Right renal cortex interstitium (tissue), 3 donors: ENCODE measurements around the gene SMIM22. TPM values are rescaled to one million over a fixed set of nuclear protein-coding genes. Genes with fewer than 3 reads are reported as not detected.

Source experiments
- DNase-seq, 3 donors: peaks; one replicate each; pipeline ENCODE4 v3.0.0-alpha.2; 2013; ENCODE audit warnings: low read depth in 3 of 3, low spot score in 2 of 3
- polyA plus RNA-seq, 3 donors: library from polyadenylated mRNA; unstranded; fragments of 120-200 nt; gene quantifications; one replicate each; pipeline ENCODE4 v1.2.1, GENCODE V29; 2013; ENCODE audit not compliant: insufficient read length in 3 of 3

The SMIM22 gene
- polyA plus RNA-seq, 3 donors = 4.3 to 11.0 (median 9.4) TPM

GRCh38 chr16:4792951-4793513 lies 2.1 kb upstream of the SMIM22 start:
- DNase-seq = no peak

DNA sequence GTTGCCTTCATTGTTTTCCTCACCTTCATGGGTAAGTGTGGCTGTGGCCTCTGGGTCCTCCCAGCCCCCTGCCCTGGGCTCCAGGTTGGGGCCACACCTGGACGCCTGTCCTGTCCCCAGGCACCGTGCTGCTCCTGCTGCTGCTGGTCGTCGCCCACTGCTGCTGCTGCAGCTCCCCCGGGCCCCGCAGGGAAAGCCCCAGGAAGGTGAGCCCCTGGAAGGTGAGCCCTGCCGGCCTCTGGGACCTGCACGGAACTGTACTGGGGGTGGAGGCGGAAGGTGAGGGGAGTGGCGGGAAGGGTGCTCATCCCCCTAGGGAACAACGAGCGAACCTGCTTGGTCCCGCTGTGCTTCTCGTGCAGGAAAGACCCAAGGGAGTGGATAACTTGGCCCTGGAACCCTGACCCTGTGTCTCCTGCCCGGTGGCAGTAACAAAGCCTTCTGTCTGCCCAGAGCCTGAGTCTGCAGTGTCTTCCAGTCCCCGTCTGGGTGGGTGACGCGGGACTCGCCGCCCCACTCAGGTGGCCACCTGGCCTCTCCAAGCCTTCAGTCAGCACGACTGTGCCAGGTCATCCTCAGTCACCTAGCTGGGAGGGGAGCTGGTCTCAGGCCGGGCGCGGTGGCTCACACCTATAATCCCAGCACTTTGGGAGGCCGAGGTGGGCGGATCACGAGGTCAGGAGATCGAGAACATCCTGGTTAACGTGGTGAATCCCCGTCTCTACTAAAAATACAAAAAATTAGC lies 831 bp downstream of the SMIM22 start:
- DNase-seq = no peak

DNA sequence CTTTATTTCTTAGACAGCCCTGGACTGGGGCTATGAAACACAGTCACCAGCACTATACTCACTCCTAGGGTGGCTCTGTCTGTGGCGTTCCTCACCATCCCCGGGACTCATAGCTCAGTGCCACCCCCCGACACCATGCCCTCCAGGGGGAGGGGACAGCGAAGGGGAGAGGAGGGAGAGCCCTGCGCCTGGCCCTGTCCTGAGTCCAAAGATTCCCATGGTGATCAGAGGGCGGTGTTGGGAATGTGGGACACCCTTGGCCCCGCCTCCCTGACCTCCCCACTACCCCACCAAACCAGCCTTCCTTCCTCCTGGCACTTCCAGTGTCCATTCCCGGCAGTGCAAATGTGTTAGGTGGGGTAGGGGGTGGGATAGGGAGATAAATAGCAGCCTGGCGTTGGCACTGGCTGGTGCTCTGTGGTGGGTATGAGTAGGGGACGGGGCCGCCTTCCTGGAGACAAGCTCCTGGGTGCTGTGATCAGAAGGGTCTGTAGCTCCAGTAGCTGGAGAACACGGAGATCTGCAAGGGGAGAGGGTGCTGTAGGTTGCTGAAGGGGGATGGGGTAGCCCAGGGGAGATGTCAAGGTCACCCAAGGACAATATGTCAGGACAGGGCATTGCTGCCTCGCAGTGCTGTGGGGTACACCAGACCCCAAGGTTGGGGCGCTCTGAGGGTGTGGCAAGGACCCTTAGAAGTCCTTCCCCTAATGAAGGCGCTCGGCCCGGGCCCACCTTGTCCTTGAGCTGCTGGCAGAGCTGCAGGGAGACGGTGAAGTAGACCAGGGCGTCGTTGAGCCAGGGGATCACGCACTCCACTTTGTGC lies 2.0 kb downstream of the SMIM22 start:
- DNase-seq = no peak

DNA sequence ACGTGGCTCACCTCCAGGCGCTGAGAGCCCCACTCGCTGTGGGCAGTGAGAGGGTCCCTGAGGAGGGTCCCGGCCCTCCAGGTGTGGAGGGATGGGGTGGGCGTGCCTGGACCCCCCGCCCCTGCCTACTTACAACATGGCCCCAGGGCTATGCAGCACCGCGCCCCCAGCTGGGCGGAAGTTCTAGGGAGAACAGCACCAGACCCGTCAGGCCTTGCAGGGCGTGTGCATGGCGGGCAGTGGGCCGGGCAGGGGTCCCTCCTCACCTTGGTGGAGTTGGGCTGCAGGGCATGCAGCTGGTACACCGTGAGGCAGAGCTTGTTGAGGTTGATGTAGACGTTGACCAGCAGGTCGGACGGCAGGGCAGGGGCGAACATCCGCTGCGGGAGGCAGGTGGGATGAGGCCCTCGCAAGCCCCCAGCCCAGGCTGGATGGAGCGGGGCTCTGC lies 2.7 kb downstream of the SMIM22 start:
- no peak for DNase-seq

- DNase-seq = no peak
Measured at GRCh38 chr16:4798456-4798855, 3.3 kb downstream of the SMIM22 start.

DNA sequence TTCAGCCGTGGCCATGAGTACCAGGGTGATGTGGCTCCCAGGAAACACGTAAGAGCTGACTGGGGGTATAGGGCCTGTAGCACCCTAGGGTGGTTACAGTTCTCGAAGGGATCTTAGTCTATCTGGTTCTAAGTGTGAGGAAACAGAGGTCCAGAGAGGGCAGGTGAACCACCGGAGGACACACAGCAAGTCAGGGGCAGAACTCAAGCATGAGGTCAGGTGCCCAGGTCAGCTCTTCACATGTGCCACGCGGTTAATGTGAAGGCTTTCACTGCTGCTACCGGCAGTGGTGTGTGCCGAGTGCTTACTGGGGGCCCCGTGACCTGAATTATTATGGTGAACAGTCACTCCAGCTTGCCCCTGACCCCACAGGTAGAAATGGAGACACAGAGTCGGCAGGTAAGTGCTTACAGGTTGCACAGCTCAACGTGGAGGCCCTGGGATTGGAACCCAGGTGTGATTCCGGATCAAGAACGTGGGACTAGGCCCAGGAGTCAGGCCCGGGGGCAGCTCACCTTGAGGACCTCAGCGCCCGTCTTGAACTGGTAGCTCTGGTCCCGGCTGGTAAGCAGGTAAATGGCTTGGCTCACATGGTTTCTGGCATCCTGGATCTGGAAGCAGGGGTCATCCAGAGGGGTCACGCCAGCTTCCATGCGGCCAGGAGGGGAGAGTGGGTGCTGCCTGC lies 4.1 kb downstream of the SMIM22 start:
- no peak for DNase-seq

GRCh38 chr16:4800290-4801041 lies 5.3 kb downstream of the SMIM22 start:
- no peak for DNase-seq

DNA sequence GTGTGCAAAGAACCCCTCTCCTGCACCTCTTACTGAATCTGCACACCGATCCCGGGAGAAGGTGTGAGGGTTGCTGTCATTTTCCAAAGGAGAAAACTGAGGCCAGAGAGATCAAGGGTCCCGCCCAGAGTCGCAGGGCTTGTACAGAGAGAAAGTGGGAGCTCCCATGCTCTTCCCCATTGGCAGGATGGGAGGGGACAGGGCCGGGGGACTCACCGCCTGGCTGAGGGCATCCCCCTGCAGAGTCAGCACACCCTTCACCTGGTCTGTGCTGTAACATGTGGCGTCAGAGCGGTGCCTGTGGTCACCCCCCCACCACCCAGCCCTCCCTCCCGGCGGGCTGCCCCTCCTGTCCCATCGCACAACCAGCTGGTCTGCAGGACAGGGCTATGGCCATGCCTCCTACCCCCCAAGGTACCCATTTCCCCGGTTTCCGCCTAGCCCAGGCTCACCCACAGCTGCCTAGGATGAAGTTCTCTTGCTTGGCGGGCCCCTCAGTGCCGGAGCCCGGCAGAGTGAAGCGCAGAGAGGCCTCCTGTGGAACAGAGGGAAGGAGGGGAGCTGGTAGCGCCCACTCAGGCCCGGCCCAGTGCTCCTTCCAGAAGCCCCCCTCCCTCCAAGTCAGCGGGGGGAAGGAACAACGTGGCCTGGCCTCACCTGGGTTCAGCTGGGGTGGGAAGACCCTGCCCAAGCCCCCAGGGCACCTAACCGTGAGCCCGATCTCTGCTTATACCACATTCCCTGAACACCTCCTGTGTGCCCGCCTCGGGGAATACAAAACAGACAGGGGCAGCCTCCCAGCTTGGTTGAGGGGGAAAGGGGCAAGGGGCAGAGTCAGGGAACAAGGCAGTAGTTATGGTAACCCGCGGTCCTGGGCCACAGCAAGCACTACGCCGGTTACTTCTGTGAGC lies 6.1 kb downstream of the SMIM22 start:
- no peak for DNase-seq

- peak; percentile 16 to 61 (median 42) for DNase-seq
Measured at GRCh38 chr16:4801962-4802658, 6.9 kb downstream of the SMIM22 start, which contains the start of gene ROGDI. Gene ROGDI, minus strand, starts transcription at chr16:4802633. Its CDS starts 62 bp downstream, at chr16:4802571.

DNA sequence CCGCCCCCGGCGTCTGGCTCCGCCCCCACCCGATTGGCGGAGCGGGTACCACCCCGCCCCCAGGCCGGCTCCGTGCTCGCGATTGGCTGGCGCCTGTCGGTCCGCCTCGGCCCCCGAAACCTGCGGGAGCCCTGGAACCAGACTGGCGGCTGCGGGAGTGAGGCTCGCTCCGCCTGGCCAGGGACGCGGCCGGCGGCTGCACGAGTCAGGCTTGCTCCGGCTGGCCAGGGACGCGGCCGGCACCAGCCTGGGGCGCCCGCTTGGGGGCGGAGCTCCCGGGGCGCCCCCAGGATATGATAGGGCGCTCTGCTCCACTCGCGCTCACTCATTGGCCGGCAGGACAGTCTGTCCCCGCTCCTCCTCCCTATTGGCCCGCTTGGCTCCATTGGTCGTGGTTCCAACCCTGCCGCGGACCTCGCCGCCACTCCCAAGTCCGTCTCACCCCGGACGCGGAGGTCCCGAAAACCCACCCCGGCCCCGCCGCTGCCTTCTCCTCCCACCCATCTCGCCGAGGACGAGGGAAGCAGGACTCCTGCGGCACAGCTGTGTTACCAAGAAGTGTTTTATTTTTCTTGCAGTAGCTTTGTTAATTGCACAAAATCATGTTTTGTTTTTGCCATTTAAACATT lies 7.6 kb downstream of the SMIM22 start:
- peak; percentile 70 to 86 (median 78) for DNase-seq

- DNase-seq = no peak
Measured at GRCh38 chr16:4803401-4803844, 8.3 kb downstream of the SMIM22 start.

GRCh38 chr16:4803898-4804762 lies 9.0 kb downstream of the SMIM22 start:
- DNase-seq = no peak

DNA sequence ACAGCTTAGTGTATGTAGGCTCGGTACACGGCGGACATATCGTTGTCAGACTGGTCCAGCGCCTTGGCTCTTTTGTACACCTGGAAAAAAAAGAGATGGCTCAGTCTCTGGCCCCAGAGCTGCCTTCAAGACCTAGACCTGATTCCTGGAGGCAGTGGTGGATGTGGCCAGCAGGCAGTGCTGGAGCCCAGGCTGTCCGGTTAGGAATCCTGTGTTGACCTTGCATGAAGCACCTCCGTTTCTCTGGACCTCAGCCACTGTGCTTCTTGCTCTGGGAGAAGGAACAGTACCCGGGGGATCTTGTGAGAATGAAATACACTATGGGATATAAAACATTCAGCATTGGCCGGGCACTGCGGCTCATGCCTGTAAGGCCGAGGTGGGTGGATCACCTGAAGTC lies 10.1 kb downstream of the SMIM22 start:
- DNase-seq = no peak

GRCh38 chr16:4806280-4806679 lies 11.1 kb downstream of the SMIM22 start:
- DNase-seq = no peak

- DNase-seq = no peak
Measured at GRCh38 chr16:4811242-4811641, 16.1 kb downstream of the SMIM22 start.

DNA sequence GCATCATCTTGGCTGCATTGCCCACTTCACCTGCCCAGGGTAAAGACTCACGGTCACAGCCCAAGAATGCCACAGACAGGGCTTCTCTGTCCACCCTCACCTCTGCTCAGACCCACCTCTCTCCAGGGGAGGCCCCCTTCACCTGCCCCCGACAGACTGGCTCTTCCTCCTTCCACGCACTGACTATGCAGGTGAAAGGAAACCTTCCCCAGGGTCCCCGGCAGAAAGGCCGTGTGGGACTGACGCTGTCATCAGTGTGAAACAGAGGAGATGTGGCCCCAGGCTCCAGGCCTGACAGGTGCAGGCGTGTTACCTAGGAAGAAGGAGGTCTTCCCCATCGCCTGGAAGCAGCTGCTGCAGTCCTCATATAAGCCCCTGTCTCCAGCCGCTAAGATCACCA lies 16.6 kb downstream of the SMIM22 start:
- DNase-seq = no peak
